ENCODE data around the gene EIF4A2.

The EIF4A2 gene

GRCh38 chr3:186783058-186783730 lies at the start of gene EIF4A2:
Gene EIF4A2, plus strand, starts transcription at chr3:186783577. Its CDS starts 34 bp downstream, at chr3:186783611.
- peak; percentile 98 for DNase-seq

- no peak for DNase-seq
Measured at GRCh38 chr3:186742618-186743380, 40.6 kb upstream of the EIF4A2 start.

GRCh38 chr3:186743666-186744065 lies 39.7 kb upstream of the EIF4A2 start:
- no peak for DNase-seq

- no peak for DNase-seq
Measured at GRCh38 chr3:186746008-186746407, 37.4 kb upstream of the EIF4A2 start.

DNA sequence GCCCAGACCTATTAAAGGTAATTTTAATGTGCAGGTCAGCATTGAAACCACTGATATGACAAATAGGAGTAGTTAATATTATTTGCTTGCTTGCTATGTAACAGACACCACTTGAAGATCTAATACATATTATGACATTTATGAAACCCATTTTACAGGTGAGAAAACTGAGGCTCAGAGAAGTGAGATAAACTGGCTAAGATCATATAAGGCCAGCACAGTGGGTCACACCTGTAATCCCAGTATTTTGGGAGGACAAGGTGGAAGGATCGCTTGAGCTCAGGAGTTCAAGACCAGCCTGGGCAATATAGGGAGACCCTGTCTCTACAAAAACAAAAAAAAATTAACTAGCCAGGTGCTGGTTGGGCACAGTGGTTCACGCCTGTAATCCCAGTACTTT lies 33.1 kb upstream of the EIF4A2 start:
- DNase-seq: no peak

GRCh38 chr3:186751480-186751879 lies 31.9 kb upstream of the EIF4A2 start:
- no peak for DNase-seq

DNA sequence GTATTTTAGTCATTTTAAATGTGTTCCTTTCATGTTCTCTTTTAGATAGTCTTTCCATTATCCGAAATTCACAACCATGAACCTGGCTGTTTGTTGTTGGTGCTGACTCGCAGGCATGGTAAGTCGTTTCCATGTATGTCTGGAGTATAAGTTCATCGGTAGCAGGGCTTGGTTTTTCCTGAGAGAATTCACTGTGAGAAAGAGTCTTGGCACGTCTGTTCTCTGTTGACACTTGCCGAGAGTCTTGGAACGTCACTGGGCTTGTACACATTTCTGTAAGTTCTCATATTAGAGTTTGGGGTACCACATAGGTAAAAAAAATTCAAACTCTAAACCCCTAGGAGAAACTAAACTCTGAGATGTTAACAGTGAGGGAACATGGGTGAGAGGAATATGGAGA lies 29.4 kb upstream of the EIF4A2 start:
- no peak for DNase-seq

GRCh38 chr3:186754871-186755270 lies 28.5 kb upstream of the EIF4A2 start:
- no peak for DNase-seq

DNA sequence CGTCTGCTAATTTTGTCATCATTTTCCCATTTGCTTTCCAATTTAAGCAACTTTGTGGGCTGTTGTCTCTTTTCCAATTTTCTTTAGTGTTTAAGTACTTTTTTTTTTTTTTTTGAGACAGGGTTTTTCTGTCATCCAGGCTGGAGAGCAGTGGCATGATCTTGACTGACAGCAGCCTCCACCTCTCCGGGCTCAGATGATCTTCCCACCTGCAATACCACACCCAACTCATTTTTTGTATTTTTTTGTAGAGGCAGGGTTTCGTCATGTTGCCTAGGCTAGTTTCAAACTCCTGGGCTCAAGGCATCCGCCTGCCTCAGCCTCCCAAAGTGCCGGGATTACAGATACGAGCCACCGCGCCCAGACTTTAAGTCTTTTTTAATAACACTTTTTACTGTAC lies 26.2 kb upstream of the EIF4A2 start:
- no peak for DNase-seq

DNA sequence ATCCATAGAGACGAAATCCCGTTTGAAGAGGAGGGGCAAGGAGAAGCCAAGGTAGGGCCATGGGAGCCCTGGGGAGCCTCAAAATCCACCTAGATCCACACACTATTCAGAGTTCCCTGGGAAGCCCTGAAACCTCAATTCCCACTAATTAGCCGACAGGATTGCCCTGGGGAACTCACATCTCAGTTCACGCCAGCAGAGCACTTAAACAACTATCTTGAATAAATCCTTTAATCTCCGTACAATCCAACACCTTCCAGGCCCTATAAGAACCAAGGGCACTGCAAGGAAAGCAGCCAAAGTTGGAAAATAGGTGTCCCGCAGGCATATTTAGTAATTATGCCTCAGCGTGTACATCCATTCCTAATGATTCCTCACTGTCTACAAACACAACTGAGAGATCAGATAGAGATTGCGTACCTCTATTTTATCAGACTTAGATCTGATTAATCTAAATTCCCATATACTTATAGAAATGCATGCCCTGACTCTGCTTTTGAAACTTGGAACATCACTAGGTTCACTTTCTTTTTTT lies 25.6 kb upstream of the EIF4A2 start:
- no peak for DNase-seq

DNA sequence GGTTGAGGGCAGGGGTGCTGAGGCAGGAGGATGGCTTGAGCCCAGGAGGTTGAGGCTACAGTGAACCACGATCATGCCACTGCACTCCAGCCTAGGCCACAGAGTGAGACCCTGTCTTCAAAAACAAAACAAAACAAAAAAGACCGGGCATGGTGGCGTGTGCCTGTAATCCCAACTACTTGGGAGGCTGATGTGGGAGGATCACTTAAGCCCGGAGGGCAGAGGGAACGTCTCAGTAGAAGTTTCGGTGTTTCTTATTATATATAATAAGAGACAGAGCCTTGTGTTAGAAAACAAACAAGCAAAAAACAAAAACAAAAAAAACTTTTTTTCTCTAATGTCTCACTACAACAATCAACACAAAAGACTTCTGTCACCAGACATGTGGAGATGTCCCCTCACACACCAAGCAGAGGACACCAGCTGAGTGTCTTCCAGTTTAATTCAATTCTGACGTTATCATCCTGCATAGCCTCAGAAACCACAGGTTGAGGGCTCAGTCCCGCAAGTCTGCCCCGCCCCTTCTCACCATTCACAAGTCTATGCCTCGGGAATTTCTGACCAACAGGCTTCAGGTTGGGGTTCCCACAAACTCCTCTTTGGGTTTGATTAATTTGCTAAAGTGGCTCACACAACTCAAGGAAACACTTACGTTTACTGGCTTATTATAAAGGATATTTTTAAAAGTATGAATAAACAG lies 24.0 kb upstream of the EIF4A2 start:
- no peak for DNase-seq

- DNase-seq: no peak
Measured at GRCh38 chr3:186760141-186760833, 23.1 kb upstream of the EIF4A2 start.

- DNase-seq: no peak
Measured at GRCh38 chr3:186760897-186761447, 22.4 kb upstream of the EIF4A2 start.

- DNase-seq: no peak
Measured at GRCh38 chr3:186772281-186772694, 11.1 kb upstream of the EIF4A2 start.

DNA sequence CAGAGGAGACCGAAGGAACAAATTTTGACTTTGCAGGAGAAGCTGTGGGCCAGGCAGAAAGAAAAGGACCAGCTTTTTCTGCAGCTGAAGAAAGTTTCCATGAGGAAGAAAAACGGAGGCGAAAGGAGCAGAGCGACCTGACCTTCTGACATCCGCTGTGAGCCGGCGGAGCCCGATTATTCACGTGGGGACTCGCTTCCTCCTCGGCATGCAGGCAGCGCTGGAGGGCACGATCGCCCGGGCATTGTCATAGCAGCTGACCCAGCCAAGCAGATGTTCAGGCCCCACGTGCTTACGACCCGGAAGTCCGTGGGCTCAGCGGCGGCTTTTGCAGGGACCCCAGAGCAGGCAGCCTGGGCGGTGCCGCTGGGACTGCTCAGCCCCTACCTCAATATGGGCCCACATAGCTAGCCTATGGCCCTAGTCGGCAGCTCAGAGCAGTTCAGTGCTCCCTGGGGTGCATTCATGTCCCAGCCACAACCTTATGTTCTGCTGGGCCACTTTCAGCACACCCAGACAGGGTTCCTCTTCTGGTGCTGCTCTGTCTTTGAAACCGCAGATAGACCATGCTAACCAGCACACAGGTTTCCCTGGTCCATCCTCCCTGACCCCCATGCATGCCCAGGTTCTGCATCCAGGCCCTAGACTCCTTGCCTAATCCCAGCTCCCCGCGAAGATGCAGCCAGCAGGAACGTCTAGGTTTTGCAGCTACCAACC lies 10.5 kb upstream of the EIF4A2 start:
- no peak for DNase-seq

GRCh38 chr3:186775999-186776398 lies 7.4 kb upstream of the EIF4A2 start:
- DNase-seq: no peak

- DNase-seq: no peak
Measured at GRCh38 chr3:186779204-186779603, 4.2 kb upstream of the EIF4A2 start.

- DNase-seq: no peak
Measured at GRCh38 chr3:186782542-186783057, 777 bp upstream of the EIF4A2 start.

DNA sequence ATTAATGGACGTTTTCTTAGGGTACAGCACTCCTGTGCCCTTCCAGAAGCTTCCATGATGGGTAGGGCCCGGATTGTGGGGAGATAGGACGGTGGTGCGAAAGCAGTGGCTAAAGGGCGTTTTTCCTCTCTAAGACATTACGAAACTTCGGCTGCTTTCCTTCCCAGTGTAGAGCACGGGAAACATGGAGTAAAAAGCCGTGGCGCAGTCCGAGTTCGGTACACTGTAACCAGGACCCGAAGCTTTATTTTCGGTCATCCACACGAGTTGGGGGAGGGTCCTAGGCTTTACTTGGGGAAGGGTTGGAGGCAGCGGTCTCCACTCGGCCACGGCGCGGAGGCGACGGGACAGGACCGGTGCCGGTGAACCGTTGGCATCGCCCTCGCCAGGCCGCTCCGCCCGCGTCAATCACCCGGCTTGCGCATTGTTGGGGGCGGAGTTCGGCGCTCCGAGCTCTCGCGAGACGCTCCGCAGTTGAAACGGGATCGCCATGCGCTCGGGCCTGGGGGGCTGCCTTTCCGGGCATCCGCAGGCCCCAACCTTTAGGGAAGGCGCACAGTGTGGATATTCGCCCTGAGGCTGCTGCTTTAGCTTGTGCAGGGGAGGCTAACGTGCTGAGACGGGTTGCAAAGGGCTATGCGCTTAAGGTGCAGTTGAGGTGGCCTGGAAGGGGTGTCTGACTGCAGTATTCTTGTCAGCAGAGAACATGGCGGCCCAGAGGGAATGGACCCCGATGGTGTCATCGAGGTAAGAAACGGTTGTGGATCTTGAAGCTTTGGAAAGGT lies 546 bp downstream of the EIF4A2 start:
- DNase-seq: peak; percentile 78

- DNase-seq: no peak
Measured at GRCh38 chr3:186784820-186785494, 1.6 kb downstream of the EIF4A2 start.
